H1 (cell line): Measurements from ENCODE around the gene LARP6.

Source experiments
- CBX5 ChIP-seq: fragments of 300-800, 300-1000 bp; sonication (generic); IDR thresholded peaks from 2 replicates; pipeline ENCODE4 v1.7.1; 2016; ENCODE audit warnings: antibody characterized with exemption, low read length, low read depth
- CREB1 ChIP-seq: IDR thresholded peaks from 2 replicates; pipeline ENCODE4 v1.6.1; 2012; ENCODE audit warnings: inconsistent platforms
- EZH2 ChIP-seq: fragments of 200-600 bp; sonication (generic); IDR thresholded peaks from 2 replicates; pipeline ENCODE4 v1.7.1; 2012; ENCODE audit warnings: low read depth, mild to moderate bottlenecking, moderate library complexity, low read length, inconsistent platforms; ENCODE audit not compliant: severe bottlenecking
- PHF8 ChIP-seq: fragments of 200-600 bp; sonication (generic); conservative IDR thresholded peaks from 2 replicates; pipeline ENCODE4 v1.7.1; 2012; ENCODE audit warnings: low read depth, mild to moderate bottlenecking, inconsistent platforms, low read length, moderate library complexity
- POLR2A ChIP-seq, 2 experiments: IDR thresholded peaks; 1 replicate in 1 of 2; 2 replicates in 1 of 2; pipeline ENCODE4 v1.6.1; 2011; ENCODE audit warnings: low read depth in 2 of 2, low read length in 2 of 2, mild to moderate bottlenecking in 2 of 2; ENCODE audit errors: control extremely low read depth in 1 of 2
- SP1 ChIP-seq: IDR thresholded peaks from 2 replicates; pipeline ENCODE4 v1.6.1; 2011; ENCODE audit warnings: low read depth, low read length
- YY1 ChIP-seq: IDR thresholded peaks from 2 replicates; pipeline ENCODE4 v1.6.1; 2011; ENCODE audit warnings: low read depth, mild to moderate bottlenecking, low read length
- TF ChIP-seq, protein P1 (sequence below), 3 experiments: IDR thresholded peaks; 1 replicate in 2 of 3; 2 replicates in 1 of 3; pipeline versions ENCODE4 v1.5.1 to v1.6.1; 2011; ENCODE audit warnings: low read length in 3 of 3, mild to moderate bottlenecking in 3 of 3, inconsistent platforms in 2 of 3, low read depth in 1 of 3, moderate library complexity in 1 of 3; ENCODE audit not compliant: insufficient read depth in 1 of 3; ENCODE audit errors: control extremely low read depth in 1 of 3
- TF ChIP-seq, protein P2 (sequence below): IDR thresholded peaks from 2 replicates; pipeline ENCODE4 v1.6.1; 2011; ENCODE audit warnings: low read length, improper control_type of control experiment
- TF ChIP-seq, protein P3 (sequence below): IDR thresholded peaks from 2 replicates; pipeline ENCODE4 v1.6.1; 2012; ENCODE audit warnings: low read length, inconsistent platforms

DNA sequence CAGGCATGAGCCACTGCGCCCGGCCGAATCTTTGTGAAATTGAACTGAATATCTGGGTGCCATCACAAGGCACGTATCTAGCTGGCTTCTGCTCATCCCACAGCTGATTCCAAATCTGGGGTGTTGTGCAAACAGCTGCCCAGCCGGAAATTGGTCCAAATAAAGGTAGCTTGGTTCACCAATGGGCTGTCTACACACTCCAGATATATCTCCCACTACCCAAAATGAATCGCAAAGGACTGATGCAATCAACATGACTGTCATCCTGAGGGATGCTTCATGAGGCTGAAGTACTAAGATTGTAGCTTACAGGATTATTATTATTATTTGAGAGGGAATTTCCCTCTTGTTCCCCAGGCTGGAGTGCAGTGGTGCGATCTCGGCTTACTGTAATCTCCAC is 28.1 kb downstream of the LARP6 start:
- TF ChIP-seq, protein P1, sequence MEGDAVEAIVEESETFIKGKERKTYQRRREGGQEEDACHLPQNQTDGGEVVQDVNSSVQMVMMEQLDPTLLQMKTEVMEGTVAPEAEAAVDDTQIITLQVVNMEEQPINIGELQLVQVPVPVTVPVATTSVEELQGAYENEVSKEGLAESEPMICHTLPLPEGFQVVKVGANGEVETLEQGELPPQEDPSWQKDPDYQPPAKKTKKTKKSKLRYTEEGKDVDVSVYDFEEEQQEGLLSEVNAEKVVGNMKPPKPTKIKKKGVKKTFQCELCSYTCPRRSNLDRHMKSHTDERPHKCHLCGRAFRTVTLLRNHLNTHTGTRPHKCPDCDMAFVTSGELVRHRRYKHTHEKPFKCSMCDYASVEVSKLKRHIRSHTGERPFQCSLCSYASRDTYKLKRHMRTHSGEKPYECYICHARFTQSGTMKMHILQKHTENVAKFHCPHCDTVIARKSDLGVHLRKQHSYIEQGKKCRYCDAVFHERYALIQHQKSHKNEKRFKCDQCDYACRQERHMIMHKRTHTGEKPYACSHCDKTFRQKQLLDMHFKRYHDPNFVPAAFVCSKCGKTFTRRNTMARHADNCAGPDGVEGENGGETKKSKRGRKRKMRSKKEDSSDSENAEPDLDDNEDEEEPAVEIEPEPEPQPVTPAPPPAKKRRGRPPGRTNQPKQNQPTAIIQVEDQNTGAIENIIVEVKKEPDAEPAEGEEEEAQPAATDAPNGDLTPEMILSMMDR (IDR thresholded peaks at IDR 0.05; ENCODE audit: control extremely low read depth in 1 of 3, insufficient read depth in 1 of 3, low read depth in 1 of 3, low read length in 3 of 3) = no peak
- TF ChIP-seq CREB1 = no peak
- no peak for TF ChIP-seq SP1
- TF ChIP-seq, protein P2, sequence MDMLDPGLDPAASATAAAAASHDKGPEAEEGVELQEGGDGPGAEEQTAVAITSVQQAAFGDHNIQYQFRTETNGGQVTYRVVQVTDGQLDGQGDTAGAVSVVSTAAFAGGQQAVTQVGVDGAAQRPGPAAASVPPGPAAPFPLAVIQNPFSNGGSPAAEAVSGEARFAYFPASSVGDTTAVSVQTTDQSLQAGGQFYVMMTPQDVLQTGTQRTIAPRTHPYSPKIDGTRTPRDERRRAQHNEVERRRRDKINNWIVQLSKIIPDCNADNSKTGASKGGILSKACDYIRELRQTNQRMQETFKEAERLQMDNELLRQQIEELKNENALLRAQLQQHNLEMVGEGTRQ = no peak
- no peak for TF ChIP-seq POLR2A (IDR thresholded peaks at IDR 0.05; ENCODE audit: control extremely low read depth in 1 of 2, low read depth in 2 of 2, low read length in 2 of 2)
- no peak for TF ChIP-seq EZH2
- no peak for TF ChIP-seq PHF8
- no peak for TF ChIP-seq YY1
- TF ChIP-seq, protein P3, sequence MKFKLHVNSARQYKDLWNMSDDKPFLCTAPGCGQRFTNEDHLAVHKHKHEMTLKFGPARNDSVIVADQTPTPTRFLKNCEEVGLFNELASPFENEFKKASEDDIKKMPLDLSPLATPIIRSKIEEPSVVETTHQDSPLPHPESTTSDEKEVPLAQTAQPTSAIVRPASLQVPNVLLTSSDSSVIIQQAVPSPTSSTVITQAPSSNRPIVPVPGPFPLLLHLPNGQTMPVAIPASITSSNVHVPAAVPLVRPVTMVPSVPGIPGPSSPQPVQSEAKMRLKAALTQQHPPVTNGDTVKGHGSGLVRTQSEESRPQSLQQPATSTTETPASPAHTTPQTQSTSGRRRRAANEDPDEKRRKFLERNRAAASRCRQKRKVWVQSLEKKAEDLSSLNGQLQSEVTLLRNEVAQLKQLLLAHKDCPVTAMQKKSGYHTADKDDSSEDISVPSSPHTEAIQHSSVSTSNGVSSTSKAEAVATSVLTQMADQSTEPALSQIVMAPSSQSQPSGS = no peak
- no peak for TF ChIP-seq CBX5
